ENCODE measurements around the gene PRKG1. TPM values are rescaled to one million over a fixed set of nuclear protein-coding genes. Genes with fewer than 3 reads are reported as not detected.

Gene PRKG1
- total RNA-seq, 1 experiment from 2014 or later, result 7.4 TPM

DNA sequence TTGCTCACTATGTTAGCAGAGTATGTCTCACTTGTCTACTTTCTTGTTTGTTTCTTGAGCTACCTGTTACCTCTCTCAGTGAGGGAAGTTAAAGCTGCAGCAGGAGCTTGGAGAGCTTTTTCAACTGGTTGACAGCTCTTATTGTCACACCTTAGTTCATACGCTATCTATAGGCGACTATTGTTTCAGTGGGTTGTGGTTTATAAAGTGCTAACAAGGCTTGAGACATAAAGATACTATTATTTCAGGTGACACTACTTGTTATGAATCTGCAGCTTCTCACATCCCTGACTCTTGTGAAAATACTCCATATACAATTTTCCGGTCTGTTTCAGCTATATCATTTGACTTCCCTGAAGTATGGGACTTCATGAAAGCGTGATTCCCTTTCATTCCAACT, 457.8 kb downstream of the PRKG1 start:
- H3K4me2 ChIP-seq (ENCODE audit: low read length), result no peak overlapping the region
- no peak for ATAC-seq
- H3K4me3 ChIP-seq (ENCODE audit: low read length), result no peak overlapping the region
- TF ChIP-seq EZH2 (IDR thresholded peaks at IDR 0.05; ENCODE audit: low read length, unreplicated experiment) (no peak), EZH2phosphoT487 (IDR thresholded peaks at IDR 0.05; ENCODE audit: borderline replicate concordance, low read length) (no peak)
- TF ChIP-seq, protein P1, sequence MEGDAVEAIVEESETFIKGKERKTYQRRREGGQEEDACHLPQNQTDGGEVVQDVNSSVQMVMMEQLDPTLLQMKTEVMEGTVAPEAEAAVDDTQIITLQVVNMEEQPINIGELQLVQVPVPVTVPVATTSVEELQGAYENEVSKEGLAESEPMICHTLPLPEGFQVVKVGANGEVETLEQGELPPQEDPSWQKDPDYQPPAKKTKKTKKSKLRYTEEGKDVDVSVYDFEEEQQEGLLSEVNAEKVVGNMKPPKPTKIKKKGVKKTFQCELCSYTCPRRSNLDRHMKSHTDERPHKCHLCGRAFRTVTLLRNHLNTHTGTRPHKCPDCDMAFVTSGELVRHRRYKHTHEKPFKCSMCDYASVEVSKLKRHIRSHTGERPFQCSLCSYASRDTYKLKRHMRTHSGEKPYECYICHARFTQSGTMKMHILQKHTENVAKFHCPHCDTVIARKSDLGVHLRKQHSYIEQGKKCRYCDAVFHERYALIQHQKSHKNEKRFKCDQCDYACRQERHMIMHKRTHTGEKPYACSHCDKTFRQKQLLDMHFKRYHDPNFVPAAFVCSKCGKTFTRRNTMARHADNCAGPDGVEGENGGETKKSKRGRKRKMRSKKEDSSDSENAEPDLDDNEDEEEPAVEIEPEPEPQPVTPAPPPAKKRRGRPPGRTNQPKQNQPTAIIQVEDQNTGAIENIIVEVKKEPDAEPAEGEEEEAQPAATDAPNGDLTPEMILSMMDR (conservative IDR thresholded peaks at IDR 0.05; ENCODE audit: low read depth, low read length), result no peak
- H4K20me1 ChIP-seq (ENCODE audit: low read length), result no peaks in the 10 kb centered on the region
- ChIA-PET CTCF (no interaction called here), POLR2A (ENCODE audit: unreplicated experiment) (interaction anchor here (0.5 kb wide), 1 partner anchor 195 kb away, joined by 5 read pairs; no protein-coding TSS in a partner anchor)
- no peaks in the 10 kb centered on the region for H3K79me2 ChIP-seq (ENCODE audit: low read length)
- H3K27me3 ChIP-seq (ENCODE audit: low read length), result peaks cover 14% of the 10 kb centered on the region
- H3K36me3 ChIP-seq (ENCODE audit: low read depth, low read length), result no peaks in the 10 kb centered on the region
- no peaks in the 10 kb centered on the region for H3F3A ChIP-seq (ENCODE audit: low read length, unreplicated experiment)
- H3K4me1 ChIP-seq (ENCODE audit: insufficient read depth, low read length), result no peaks in the 10 kb centered on the region
- H2AFZ ChIP-seq (ENCODE audit: low read length), result no peak overlapping the region
- H3K9ac ChIP-seq (ENCODE audit: low read length), result no peak overlapping the region
- no peaks in the 10 kb centered on the region for H3K9me2 ChIP-seq (replicated peaks; ENCODE audit: low read length)
- H3K9me3 ChIP-seq (ENCODE audit: low read length), result no peaks in the 10 kb centered on the region
- intact Hi-C loops (cut with micrococcal nuclease), result no loop called here
- no peak for DNase-seq
- H3K27ac ChIP-seq (ENCODE audit: low read length), result no peak overlapping the region
- BruUV-seq (replicated peaks), result no TSS peak

DNA sequence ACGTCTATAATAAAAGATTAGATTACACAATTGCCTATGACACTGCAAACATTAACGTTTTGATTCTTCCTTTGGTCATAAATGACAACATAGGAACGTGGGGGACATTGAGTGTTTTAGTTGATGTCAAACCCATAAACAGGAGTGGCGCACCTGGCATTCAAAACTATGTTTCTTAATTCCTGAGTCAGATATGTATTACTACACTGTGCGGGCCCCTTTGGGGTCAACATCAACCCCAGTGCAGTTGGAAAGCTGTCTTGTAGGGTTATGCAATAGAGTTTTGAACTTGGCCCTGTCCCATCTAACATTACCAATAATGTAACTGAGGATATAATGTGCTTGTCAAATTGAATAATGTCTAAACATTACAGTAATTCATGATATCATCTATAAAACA, 468.6 kb downstream of the PRKG1 start:
- intact Hi-C loops (cut with micrococcal nuclease), result loop anchor here (10.0 kb wide), 2 partner anchors 422 to 672 kb away; no protein-coding TSS in a partner anchor
- no peak overlapping the region for H2AFZ ChIP-seq (ENCODE audit: low read length)

DNA sequence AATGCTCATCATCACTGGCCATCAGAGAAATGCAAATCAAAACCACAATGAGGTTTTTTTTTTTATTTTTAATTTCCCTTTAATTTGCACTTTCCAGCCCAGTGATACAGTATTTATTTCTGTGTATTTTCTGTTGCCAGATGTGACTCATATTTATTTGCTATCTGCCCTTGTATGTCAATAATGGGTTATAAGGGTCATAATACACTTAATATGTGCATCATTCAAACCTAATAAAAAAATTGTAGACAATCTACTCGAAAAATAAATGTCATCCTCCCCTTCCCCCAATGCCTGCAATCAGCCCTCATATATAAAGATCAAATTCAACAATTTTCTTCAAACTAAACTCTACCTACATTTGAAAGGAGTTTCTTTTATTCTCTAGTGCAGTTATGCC, 470.6 kb downstream of the PRKG1 start:
- peak; percentile 65 for DNase-seq
- no TSS peak for BruUV-seq (replicated peaks)
- no peaks in the 10 kb centered on the region for H4K20me1 ChIP-seq (ENCODE audit: low read length)
- POLR2A ChIA-PET (ENCODE audit: unreplicated experiment), result no interaction called here
- no peaks in the 10 kb centered on the region for H3K27me3 ChIP-seq (ENCODE audit: low read length)
- CTCF ChIA-PET, result interaction anchor here (0.8 kb wide), 1 partner anchor 34 kb away, joined by 4 read pairs; no protein-coding TSS in a partner anchor
- no peak overlapping the region for H3K27ac ChIP-seq (ENCODE audit: low read length)
- H3K36me3 ChIP-seq (ENCODE audit: low read depth, low read length), result no peaks in the 10 kb centered on the region
- intact Hi-C loops (cut with micrococcal nuclease), result loop anchor here (5.0 to 10.0 kb wide), 3 partner anchors 137 to 670 kb away; no protein-coding TSS in a partner anchor
- TF ChIP-seq EZH2phosphoT487 (IDR thresholded peaks at IDR 0.05; ENCODE audit: borderline replicate concordance, low read length) (no peak), EZH2 (IDR thresholded peaks at IDR 0.05; ENCODE audit: low read length, unreplicated experiment) (no peak)
- TF ChIP-seq, protein P1 (conservative IDR thresholded peaks at IDR 0.05; ENCODE audit: low read depth, low read length), result no peak
- peak; percentile 84 for ATAC-seq
- peaks cover 8% of the 10 kb centered on the region for H3K4me1 ChIP-seq (ENCODE audit: insufficient read depth, low read length)
- no peaks in the 10 kb centered on the region for H3K9me3 ChIP-seq (ENCODE audit: low read length)
- no peaks in the 10 kb centered on the region for H3F3A ChIP-seq (ENCODE audit: low read length, unreplicated experiment)
- H3K79me2 ChIP-seq (ENCODE audit: low read length), result no peaks in the 10 kb centered on the region
- peak overlapping the region; percentile 6 for H3K4me2 ChIP-seq (ENCODE audit: low read length)
- no peak overlapping the region for H3K4me3 ChIP-seq (ENCODE audit: low read length)
- H3K9me2 ChIP-seq (replicated peaks; ENCODE audit: low read length), result no peaks in the 10 kb centered on the region
- H2AFZ ChIP-seq (ENCODE audit: low read length), result no peak overlapping the region
- no peak overlapping the region for H3K9ac ChIP-seq (ENCODE audit: low read length)

More for the DNA sequence above, 468.6 kb downstream of the PRKG1 start:
- Histone ChIP-seq H3K79me2 (ENCODE audit: low read length) (no peaks in the 10 kb centered on the region), H4K20me1 (ENCODE audit: low read length) (no peaks in the 10 kb centered on the region), H3K36me3 (ENCODE audit: low read depth, low read length) (no peaks in the 10 kb centered on the region), H3K9me3 (ENCODE audit: low read length) (no peaks in the 10 kb centered on the region), H3K9me2 (replicated peaks; ENCODE audit: low read length) (no peaks in the 10 kb centered on the region), H3K9ac (ENCODE audit: low read length) (no peak overlapping the region), H3K4me1 (ENCODE audit: insufficient read depth, low read length) (peaks cover 8% of the 10 kb centered on the region), H3K27ac (ENCODE audit: low read length) (no peak overlapping the region), H3K27me3 (ENCODE audit: low read length) (no peaks in the 10 kb centered on the region), H3K4me2 (ENCODE audit: low read length) (no peak overlapping the region), H3F3A (ENCODE audit: low read length, unreplicated experiment) (no peaks in the 10 kb centered on the region), H3K4me3 (ENCODE audit: low read length) (no peak overlapping the region)
- TF ChIP-seq EZH2 (IDR thresholded peaks at IDR 0.05; ENCODE audit: low read length, unreplicated experiment), result no peak
- TF ChIP-seq, protein P1 (conservative IDR thresholded peaks at IDR 0.05; ENCODE audit: low read depth, low read length), result no peak
- no peak for TF ChIP-seq EZH2phosphoT487 (IDR thresholded peaks at IDR 0.05; ENCODE audit: borderline replicate concordance, low read length)
- CTCF ChIA-PET, result no interaction called here
- ATAC-seq (no peak), DNase-seq (no peak)
- BruUV-seq (replicated peaks), result no TSS peak
- POLR2A ChIA-PET (ENCODE audit: unreplicated experiment), result no interaction called here
